Ureter (tissue), 1 donor: ENCODE data around the gene MACROH2A1. TPM values are rescaled to one million over a fixed set of nuclear protein-coding genes. Genes with fewer than 3 reads are reported as not detected.

Source experiments
- DNase-seq: peaks from one replicate; pipeline ENCODE4 v3.0.0-alpha.2; 2020; ENCODE audit warnings: low spot score
- total RNA-seq: library from RNA; stranded (reverse); gene quantifications from one replicate; pipeline ENCODE4 v1.2.4, GENCODE V29; 2023
- donor health status: DM: yes; HTN: yes; CAD: no.

MACROH2A1 gene
- total RNA-seq, 1 donor from 2014 or later = 248 TPM

GRCh38 chr5:135353952-135354721 lies 44.9 kb downstream of the MACROH2A1 start:
- DNase-seq = no peak

GRCh38 chr5:135350536-135350935 lies 48.5 kb downstream of the MACROH2A1 start:
- no peak for DNase-seq

DNA sequence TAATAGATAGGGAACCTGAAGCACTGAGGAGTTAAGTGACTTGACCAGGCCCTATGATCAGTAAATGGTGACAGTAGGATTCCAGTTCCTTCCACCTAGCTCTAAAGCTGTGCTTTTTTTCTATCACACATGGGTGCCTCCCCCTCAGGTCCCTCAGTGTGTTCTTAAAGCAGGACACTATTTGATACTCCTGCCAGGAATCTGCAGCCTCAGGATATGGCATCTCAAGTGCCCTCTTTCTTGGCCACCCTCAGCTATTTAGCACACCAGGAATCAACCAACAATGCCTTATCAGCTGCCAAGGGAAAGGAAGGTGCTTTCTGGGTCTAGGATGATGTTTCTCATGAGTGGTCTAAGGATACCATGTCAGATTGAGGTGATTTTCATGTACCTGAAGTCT lies 49.1 kb downstream of the MACROH2A1 start:
- no peak for DNase-seq

- no peak for DNase-seq
These were observed 49.6 kb downstream of the MACROH2A1 start for GRCh38 chr5:135349451-135349850.

GRCh38 chr5:135348918-135349317 lies 50.1 kb downstream of the MACROH2A1 start:
- no peak for DNase-seq

DNA sequence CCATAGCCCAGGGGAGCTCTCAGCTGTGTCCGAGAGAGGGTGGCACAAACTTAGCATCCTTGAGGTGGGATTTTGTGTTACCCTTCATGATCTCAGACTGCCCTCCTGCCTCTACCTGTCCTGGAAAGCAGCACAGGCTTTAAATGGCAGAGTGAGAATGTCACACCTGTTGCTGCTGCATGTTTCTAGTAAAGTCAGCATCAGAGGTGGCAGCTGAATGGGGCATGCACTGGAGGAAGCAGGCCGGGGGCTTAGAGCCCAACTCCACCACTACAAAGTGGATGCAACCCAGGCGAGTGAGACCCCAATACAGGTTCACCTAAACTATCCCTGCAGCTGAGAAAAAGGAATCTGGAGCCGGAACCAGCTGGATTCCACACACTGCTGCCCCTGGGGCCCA lies 51.6 kb downstream of the MACROH2A1 start:
- DNase-seq = no peak

DNA sequence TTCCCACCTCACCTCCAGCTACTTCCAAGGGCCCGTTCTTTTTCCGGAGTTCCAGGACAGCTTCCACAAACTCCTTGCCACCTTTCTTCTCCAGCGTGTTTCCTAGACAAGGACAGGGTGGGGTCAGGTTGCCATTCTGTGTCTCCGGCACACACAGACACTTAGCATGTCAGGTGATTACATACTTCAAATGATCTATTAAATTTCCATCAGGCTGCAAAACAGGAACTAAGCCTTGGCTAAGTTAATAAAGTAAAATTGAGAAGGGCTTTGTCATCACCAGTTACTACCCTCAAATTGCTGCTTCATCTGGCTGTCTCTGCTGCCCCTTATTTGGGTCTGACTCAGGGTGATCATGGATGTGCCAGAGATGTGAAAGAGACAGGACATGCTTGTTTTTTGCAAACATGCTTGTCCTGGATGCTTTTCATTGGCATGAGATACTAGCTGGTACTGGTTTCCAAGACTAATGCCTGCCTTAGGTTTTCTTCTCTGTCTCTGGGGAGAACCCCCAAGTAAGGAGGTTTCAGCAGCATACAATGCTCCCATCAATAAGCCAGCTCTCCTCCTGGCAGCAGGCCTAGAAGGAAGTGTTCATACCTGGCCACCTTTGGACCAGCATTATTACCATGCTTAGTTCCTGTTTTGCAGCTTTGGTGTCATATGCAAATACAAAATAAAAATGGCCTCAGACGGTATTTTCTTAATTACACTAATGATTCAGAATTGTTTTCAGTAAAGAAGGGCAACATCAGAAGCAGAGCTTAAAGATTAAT lies 52.9 kb downstream of the MACROH2A1 start:
- DNase-seq = no peak

GRCh38 chr5:135344349-135344748 lies 54.7 kb downstream of the MACROH2A1 start:
- no peak for DNase-seq

DNA sequence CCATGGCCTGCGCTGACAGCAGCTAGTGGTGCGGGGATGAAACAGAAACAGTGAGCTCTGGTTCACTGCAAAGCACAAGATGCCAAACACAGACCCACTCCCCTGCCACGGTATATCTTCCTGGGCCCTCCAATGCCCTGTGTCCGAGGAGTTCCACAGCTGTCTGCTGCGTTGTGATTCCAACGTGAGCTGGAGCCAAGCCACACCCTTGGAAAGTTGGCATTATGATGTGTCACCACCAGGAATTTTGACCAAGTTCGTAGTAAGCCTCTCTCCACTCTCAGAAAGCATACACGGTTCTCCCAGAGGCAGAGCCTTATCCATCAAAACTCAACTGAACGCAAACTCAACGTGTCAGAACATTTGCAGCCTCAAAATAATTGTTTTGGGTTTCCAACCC lies 55.6 kb downstream of the MACROH2A1 start:
- DNase-seq = no peak

DNA sequence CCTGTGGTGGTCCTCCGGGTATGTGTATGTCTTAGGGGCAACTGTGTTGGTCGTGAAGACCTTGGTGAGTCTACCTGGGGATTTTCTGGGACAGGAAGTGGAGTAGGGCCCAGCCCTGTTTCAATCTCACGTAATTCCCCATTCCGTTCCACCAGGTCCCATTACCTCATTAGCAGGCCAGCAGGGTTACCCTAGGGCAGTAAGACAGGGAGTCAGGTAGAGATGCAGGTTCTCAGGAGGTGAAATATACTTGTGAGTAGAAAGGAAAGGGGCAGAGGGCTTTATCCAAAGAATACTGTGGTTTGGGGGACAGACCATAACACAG lies 56.5 kb downstream of the MACROH2A1 start:
- DNase-seq = no peak

- no peak for DNase-seq
These were observed 57.1 kb downstream of the MACROH2A1 start for GRCh38 chr5:135341696-135342550.

DNA sequence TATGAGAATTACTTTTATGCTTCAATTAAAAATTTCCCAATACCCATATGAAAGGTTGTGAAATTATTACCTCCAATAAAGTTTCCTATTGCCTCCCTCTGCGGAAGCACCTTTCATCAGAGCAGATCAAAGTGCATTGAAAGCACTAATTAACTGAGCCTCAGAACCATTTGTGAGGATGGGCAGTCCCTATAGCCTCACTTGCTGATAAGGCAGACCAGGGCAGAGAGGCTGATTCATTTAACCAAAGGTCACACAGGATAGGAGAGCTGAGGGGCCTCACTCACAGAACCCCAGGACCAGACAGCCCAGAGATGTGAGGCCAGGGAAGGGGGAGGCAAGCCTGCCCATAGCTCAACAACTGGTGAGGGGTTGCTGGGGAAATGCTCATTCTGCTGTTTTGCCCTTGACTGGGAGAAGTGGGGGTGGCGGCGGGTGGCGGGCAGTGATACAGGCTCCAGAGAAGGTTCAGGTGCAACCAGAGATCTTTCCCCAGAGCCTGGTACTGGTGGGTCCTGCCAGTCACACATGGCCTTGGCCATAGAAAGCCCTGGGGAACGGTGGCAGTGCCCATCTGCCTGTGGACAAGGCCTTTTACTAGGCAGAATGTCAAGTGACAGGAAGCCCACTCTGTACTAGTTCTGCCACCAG lies 57.9 kb downstream of the MACROH2A1 start:
- no peak for DNase-seq

- no peak for DNase-seq
These were observed 58.5 kb downstream of the MACROH2A1 start for GRCh38 chr5:135340568-135340967.

DNA sequence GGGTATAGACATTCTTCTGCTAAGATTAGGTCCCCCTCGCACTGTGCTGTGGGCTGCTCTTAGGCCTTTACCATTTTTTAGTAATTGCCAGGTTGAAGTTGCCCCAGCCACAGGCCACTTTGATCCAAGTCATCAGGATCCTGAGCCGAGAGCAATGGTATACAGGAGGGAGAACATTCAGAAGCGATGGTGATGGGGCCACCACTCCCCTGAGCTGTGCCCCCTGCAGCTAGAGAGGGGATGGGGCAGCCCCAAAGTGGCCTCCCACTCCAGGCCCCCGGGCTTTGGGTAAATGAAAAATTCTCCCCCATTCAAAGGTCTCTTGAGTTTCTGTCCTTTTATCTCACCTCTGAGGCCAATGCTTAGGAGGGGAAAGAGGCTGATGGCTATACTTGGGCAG lies 59.4 kb downstream of the MACROH2A1 start:
- no peak for DNase-seq

GRCh38 chr5:135339189-135339588 lies 59.8 kb downstream of the MACROH2A1 start:
- no peak for DNase-seq

DNA sequence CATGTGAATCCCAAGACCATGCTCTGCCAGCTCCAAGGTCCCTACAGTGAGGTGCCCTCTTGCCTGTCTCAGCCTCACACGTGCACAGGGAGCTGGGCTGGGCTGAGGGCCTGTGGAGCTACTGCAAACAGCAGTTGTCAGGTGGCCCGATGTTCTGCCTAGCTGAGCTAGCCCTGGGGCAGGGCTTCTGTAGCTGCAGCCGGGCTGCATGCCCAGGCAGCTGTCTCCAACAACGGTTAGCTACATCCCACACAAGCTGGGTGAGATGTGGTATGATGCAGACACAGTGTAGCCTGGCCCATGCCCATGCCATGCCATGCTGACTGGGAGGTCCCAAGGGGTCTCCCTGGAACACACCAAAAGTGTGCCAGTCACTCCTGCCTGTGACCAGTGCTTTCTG lies 62.0 kb downstream of the MACROH2A1 start:
- DNase-seq = no peak

DNA sequence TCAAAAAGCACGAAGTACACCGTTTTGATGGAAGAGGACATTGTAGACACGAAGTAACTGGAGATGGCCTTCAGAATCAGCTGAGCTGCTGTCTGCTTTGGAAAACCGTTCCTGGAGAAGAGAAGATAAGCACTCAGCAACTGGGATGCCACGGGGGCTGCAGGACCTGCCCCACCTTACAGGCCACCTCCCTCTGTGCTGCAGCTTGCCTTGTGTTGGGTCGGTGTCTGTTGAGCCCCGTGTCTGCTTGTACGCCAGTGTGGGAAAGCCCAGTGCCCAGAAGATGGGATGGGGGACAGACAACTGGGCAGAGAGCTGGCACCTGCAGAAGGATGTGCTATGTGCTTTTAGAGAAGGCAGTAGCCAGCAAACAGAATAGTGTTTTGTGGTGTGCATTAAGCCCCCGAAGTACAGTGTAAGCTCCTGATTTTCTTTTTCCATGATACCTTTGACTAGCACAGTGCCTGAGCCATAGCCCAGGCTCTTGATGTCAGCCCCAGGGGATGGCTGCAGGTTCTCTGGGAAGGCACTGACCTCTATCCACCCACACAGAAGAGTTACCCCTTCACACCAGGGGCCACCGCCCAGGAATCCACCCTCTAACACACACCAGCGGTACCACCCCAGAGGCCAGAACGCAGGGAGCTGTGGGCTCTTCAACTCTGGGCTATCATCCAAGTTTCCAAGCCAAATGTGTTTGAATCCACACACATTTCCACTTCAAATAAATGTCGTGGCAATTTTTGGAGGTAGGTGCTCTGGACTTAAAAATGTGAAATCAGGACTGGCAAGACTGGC lies 63.8 kb downstream of the MACROH2A1 start:
- no peak for DNase-seq

DNA sequence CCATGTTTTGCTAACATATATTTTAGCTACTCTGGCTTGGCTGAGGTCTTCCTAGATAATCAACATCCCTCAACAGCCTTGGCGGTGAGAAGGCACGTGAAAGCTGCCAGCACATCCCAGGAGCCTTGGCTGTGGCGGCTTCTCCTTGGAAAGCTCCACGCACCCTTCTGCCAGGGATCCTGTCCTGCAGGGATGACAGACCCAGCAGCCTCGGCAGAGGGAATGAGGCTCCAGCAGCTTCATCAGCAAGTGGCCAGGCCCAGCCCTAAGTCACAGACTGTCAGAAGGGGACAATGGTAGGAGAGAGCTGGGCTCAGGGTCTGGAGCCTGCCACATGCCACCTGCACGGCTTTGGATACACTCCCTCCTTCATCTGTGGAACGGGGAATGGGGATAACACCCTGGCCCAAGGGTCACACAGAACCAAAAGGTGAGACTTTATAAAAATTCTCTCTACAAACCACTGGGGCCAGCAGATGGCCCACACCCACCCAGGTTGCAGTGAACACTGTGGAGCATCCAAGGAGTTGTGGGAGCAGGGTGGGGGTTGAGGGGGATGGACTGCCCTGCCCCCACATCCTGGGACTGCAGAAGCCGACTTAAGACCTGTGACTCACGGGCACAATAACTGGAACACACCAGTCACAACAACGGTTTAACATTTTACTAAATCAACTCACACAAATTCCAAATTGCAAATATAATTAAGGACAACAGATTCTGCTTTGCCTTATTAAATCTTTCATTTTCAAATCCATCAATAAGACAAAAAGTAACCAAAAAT lies 65.1 kb downstream of the MACROH2A1 start:
- DNase-seq = no peak

DNA sequence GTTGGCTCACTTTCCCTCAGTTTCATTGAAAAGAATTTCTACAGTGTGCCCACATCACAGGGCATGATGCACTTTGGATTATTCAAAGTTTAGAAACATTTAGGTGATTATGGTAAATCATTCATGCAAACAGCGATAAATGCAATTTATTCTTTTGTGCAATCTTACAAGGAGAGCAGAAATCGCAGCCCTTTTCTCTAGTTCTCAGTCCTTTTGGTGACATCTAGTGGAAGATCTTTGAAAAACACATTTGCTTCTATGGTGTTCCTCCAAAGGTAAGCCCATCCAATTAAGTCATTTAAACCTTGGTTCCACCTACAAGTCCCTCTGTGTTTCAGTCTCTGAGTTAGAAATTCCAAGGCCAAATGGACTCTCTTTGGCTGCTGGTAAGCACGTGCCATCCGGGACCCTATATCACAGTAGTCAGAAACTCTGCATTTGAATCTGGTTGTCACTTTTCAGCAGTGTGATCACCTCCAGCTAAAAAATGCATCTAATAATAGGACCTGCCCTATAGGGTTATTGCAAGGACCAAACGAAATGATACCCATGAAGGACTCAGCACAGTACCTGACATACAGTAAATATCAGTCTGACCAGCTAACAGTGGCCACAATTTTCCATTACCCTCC lies 66.4 kb downstream of the MACROH2A1 start:
- no peak for DNase-seq

DNA sequence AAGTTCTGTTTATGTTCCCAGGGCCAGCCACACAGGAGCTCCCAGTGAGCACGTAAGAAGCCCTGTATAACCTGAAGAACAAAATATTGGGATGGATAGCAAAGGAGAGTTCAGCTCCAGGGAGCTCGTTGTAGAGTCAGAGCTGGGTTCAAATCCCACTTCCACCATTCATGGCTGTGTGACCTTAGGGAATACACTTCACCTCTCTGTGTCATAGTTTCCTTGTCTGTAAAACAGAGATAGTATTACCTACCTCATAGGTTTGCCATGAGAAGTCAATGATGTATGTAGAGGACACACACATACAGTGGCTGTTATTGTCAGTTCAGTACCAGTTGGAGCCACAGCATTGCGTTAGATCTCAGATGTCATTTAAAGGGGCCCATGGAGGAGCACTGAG lies 67.4 kb downstream of the MACROH2A1 start:
- no peak for DNase-seq
